C4-2B (cell line): ENCODE measurements around the gene ADAMTS15.

Experiments
- H3K27ac ChIP-seq: fragments of 450-650 bp; 2 replicates; pipeline ENCODE4 v1.5.1; 2017
- ZFX ChIP-seq: fragments of 450-650 bp; IDR thresholded peaks from 2 replicates; pipeline ENCODE4 v1.6.1; 2017
- TF ChIP-seq, protein P1 (sequence below): fragments of 450-650 bp; conservative IDR thresholded peaks from 2 replicates; pipeline ENCODE4 v1.5.1; 2017; ENCODE audit warnings: mild to moderate bottlenecking

The ADAMTS15 gene

GRCh38 chr11:130465263-130465662, 16.8 kb downstream of the ADAMTS15 start:
- H3K27ac ChIP-seq: no peak overlapping the region
- no peak for TF ChIP-seq ZFX
- TF ChIP-seq, protein P1, sequence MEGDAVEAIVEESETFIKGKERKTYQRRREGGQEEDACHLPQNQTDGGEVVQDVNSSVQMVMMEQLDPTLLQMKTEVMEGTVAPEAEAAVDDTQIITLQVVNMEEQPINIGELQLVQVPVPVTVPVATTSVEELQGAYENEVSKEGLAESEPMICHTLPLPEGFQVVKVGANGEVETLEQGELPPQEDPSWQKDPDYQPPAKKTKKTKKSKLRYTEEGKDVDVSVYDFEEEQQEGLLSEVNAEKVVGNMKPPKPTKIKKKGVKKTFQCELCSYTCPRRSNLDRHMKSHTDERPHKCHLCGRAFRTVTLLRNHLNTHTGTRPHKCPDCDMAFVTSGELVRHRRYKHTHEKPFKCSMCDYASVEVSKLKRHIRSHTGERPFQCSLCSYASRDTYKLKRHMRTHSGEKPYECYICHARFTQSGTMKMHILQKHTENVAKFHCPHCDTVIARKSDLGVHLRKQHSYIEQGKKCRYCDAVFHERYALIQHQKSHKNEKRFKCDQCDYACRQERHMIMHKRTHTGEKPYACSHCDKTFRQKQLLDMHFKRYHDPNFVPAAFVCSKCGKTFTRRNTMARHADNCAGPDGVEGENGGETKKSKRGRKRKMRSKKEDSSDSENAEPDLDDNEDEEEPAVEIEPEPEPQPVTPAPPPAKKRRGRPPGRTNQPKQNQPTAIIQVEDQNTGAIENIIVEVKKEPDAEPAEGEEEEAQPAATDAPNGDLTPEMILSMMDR: no peak

DNA sequence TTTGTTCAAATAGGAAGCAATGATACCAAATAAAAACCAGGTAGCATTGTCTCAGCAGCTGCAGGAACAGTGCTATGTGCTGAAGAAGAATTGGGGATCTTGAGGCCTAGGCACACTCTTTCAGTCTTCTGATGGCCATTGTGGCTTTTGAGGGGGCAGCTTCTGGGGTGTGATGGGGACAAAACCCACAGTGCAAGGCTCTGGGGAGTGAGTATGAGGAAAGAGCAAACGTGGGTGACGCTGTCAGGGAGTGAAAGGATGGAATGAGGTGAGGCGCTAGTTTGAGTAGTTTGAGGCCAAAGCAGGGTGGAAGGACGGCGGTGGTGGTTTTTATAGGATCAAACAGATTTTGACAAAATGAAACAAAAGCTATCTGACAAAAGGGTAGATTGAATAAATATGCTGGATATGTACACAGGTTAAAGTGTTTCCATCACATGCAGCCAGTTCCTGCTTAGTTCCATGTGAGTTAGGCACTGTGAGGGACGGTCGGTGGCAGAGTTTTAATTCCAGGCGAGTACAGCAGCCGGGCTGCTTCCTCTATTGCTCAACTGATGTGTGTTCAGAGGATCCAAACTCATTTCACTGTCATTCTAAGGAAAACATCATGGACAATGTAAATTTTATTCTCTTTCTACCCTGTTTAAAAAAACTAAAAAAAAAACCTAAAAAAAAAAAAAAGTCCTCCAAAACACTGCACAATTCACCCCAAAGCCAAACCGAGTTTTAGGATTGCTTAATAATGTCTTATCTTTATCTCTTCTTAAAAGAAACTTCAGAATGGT, 18.9 kb downstream of the ADAMTS15 start:
- H3K27ac ChIP-seq: no peak overlapping the region
- TF ChIP-seq, protein P1: no peak

- no peak overlapping the region for H3K27ac ChIP-seq
- TF ChIP-seq, protein P1: no peak
- TF ChIP-seq ZFX: no peak
These were observed 20.7 kb downstream of the ADAMTS15 start for GRCh38 chr11:130469181-130469580.

- no peak overlapping the region for H3K27ac ChIP-seq
- TF ChIP-seq, protein P1: no peak
- TF ChIP-seq ZFX: no peak
These were observed 22.6 kb downstream of the ADAMTS15 start for GRCh38 chr11:130470832-130471706.

DNA sequence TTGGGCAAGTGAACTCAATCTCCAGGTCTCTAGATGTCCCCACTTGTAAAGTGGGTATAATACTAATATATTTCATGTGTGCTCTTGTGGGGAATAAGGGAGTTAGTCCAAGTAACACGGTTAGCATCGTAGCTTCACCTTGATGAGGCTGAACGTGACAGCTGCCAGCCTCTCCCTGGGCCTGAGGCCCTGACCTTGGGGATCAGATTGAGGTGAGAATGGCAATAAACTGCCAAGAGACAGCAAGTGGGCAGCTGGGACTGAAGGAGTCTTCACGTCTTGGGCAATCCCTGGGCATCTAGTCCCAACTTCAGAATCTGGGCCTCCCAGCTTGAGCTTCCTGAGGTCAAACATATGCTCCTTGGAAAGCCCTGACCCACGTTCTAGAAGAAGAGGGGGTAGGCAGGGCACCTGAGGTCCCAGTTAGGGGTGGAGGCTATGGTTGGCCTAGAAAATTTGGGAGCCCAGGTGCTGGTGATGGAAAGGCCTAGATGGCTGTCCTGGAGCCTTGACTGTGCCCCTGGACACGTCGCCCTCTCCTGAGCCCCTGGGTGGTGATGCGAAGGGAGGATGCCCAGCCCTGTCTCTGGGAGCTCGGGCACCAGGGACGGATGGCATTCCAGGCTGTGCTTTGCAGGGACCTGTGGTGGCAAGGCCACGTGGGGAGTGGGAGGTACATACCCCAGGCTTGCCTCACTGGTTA, 23.4 kb downstream of the ADAMTS15 start:
- no peak overlapping the region for H3K27ac ChIP-seq
- TF ChIP-seq, protein P1: no peak
- TF ChIP-seq ZFX: no peak

DNA sequence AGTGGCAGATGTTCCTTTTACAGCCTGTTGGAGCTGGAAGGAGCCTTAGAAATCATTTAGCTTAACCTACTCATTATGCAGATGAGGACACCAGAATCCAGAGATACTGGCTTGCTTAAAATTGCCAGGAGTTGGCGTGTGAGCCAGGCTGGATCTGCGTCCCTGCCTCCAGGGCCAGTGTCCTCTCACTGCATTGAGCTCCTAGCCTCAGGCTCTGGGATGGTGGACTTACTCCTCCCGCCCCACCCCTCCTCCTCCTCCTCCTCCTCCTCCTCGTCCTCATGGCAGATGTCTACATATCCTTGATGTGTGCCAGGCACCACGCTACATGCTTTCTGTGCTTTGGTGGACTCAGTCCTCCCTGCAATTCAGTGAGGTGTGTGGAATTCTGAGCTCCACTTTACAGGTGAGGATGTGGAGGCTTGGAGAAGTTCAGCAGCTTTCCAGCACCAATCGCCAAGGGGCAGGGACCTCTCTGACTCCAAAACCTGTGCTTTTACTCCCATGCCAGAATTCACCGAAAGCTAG, 24.1 kb downstream of the ADAMTS15 start:
- no peak overlapping the region for H3K27ac ChIP-seq
- TF ChIP-seq ZFX: no peak
- TF ChIP-seq, protein P1: no peak
